ENCODE measurements around the gene GPR25.

The GPR25 gene

DNA sequence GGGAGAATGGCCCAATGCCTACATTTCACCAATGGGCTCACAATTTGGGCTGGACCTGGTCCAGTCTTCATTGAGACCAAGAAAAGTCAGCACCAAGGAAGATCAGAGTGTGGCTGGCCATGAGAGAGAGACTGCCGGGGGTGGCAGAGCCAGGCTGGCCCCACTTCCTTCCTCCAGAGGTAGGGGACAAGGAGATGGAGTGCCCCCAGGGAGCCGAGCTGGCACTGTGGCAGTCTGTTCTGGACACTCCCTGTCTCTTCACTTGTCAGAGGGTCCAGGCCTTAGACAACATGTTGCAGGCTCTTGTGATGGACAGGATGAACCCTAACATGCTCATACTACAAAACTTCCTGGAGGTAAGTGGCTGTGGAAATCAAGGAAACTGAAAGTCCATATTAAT is 49.6 kb downstream of the GPR25 start:
- DNase-seq (ENCODE audit: extremely low read depth, insufficient read length): no peak
- TF ChIP-seq, protein P1, sequence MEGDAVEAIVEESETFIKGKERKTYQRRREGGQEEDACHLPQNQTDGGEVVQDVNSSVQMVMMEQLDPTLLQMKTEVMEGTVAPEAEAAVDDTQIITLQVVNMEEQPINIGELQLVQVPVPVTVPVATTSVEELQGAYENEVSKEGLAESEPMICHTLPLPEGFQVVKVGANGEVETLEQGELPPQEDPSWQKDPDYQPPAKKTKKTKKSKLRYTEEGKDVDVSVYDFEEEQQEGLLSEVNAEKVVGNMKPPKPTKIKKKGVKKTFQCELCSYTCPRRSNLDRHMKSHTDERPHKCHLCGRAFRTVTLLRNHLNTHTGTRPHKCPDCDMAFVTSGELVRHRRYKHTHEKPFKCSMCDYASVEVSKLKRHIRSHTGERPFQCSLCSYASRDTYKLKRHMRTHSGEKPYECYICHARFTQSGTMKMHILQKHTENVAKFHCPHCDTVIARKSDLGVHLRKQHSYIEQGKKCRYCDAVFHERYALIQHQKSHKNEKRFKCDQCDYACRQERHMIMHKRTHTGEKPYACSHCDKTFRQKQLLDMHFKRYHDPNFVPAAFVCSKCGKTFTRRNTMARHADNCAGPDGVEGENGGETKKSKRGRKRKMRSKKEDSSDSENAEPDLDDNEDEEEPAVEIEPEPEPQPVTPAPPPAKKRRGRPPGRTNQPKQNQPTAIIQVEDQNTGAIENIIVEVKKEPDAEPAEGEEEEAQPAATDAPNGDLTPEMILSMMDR (IDR thresholded peaks at IDR 0.05; ENCODE audit: insufficient read depth, low read length, poor library complexity, severe bottlenecking): no peak
- Histone ChIP-seq H3K27me3 (replicated peaks; ENCODE audit: control insufficient read depth, insufficient read depth, low read length) (no peaks in the 10 kb centered on the region), H3K36me3 (ENCODE audit: control insufficient read depth, insufficient read depth, low read length) (no peaks in the 10 kb centered on the region), H3K4me3 (replicated peaks; ENCODE audit: low read depth, low read length) (no peak overlapping the region)

DNA sequence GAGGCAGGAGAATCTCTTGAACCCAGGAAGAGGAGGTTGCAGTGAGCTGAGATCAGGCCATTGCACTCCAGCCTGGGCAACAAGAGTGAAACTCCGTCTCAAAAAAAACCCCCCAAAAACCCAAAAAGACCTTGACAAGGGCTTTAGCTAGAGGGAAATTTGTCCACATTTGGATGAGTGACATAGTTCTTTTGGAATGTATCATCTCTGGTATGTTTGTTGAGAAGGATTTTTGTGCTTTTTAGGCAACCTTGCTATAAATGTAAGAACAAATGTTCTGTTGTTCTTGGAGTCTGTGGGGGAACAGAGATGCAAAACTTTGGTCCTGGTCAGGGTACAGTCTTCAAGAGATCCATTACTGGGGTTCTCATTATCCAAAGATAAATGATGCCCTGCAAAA is 50.8 kb downstream of the GPR25 start:
- Histone ChIP-seq H3K36me3 (ENCODE audit: control insufficient read depth, insufficient read depth, low read length) (no peaks in the 10 kb centered on the region), H3K4me3 (replicated peaks; ENCODE audit: low read depth, low read length) (no peak overlapping the region), H3K27me3 (replicated peaks; ENCODE audit: control insufficient read depth, insufficient read depth, low read length) (no peaks in the 10 kb centered on the region)
- TF ChIP-seq, protein P1 (IDR thresholded peaks at IDR 0.05; ENCODE audit: insufficient read depth, low read length, poor library complexity, severe bottlenecking): no peak
- DNase-seq (ENCODE audit: extremely low read depth, insufficient read length): no peak
